WTC11 (cell line): ENCODE data around the gene CEP70. TPM values are rescaled to one million over a fixed set of nuclear protein-coding genes. Genes with fewer than 3 reads are reported as not detected.
A peak's percentile ranks its signal among the peaks of the same experiment; 100 is the strongest.

Experiments used
- ELF4 ChIP-seq: sonication (generic); formaldehyde crosslinking; IDR thresholded peaks from 2 replicates; pipeline ENCODE4 v1.8.1; 2022; ENCODE audit warnings: low read depth, mild to moderate bottlenecking, moderate library complexity, missing genetic modification reagents
- EMX1 ChIP-seq: fragments of 250-450 bp; sonication (Bioruptor Pico); IDR thresholded peaks from 2 replicates; pipeline ENCODE4 v1.8.0; 2021; ENCODE audit warnings: mild to moderate bottlenecking
- ESRRA ChIP-seq: sonication (generic); formaldehyde crosslinking; IDR thresholded peaks from 2 replicates; pipeline ENCODE4 v1.8.1; 2022; ENCODE audit warnings: mild to moderate bottlenecking, missing genetic modification reagents, borderline replicate concordance
- FOXJ3 ChIP-seq: sonication (generic); formaldehyde crosslinking; IDR thresholded peaks from 2 replicates; pipeline ENCODE4 v1.9.0; 2021; ENCODE audit warnings: missing genetic modification reagents, mild to moderate bottlenecking, borderline replicate concordance
- FOXP1 ChIP-seq: sonication (generic); formaldehyde crosslinking; IDR thresholded peaks from 2 replicates; pipeline ENCODE4 v1.8.0; 2022; ENCODE audit warnings: missing genetic modification reagents, mild to moderate bottlenecking, moderate library complexity, borderline replicate concordance
- GABPB1 ChIP-seq: sonication (generic); formaldehyde crosslinking; IDR thresholded peaks from 2 replicates; pipeline ENCODE4 v1.8.1; 2023; ENCODE audit warnings: mild to moderate bottlenecking, missing genetic modification reagents
- JAZF1 ChIP-seq: fragments of 250-450 bp; sonication (Bioruptor Pico); IDR thresholded peaks from 2 replicates; pipeline ENCODE4 v1.9.0; 2021; ENCODE audit warnings: moderate library complexity, mild to moderate bottlenecking, inconsistent platforms
- NFATC4 ChIP-seq: fragments of 250-450 bp; sonication (Bioruptor Pico); IDR thresholded peaks from 2 replicates; pipeline ENCODE4 v1.9.0; 2021; ENCODE audit warnings: mild to moderate bottlenecking
- OVOL2 ChIP-seq: fragments of 250-450 bp; sonication (Bioruptor Pico); IDR thresholded peaks from 2 replicates; pipeline ENCODE4 v1.9.0; 2021; ENCODE audit warnings: mild to moderate bottlenecking, borderline replicate concordance
- TEAD4 ChIP-seq: sonication (generic); formaldehyde crosslinking; IDR thresholded peaks from 2 replicates; pipeline ENCODE4 v1.8.0; 2022; ENCODE audit warnings: mild to moderate bottlenecking, missing genetic modification reagents
- TP53 ChIP-seq: sonication (generic); formaldehyde crosslinking; IDR thresholded peaks from 2 replicates; pipeline ENCODE4 v1.8.1; 2023; ENCODE audit warnings: mild to moderate bottlenecking, missing genetic modification reagents
- total RNA-seq: library from RNA; stranded (reverse); gene quantifications from 3 replicates; pipeline ENCODE4 v1.2.3, GENCODE V29; 2021
- TF ChIP-seq, protein P1 (sequence below): fragments of 200-600 bp; IDR thresholded peaks from 2 replicates; pipeline ENCODE4 v1.8.0; 2022; ENCODE audit warnings: antibody characterized with exemption
- TF ChIP-seq, protein P2 (sequence below): fragments of 250-450 bp; sonication (Bioruptor Pico); IDR thresholded peaks from 2 replicates; pipeline ENCODE4 v1.9.0; 2021; ENCODE audit warnings: mild to moderate bottlenecking
- TF ChIP-seq, protein P3 (sequence below): sonication (generic); formaldehyde crosslinking; conservative IDR thresholded peaks from 2 replicates; pipeline ENCODE4 v1.8.1; 2022; ENCODE audit warnings: mild to moderate bottlenecking, missing genetic modification reagents
- TF ChIP-seq, protein P4 (sequence below): sonication (generic); formaldehyde crosslinking; IDR thresholded peaks from 2 replicates; pipeline ENCODE4 v1.8.0; 2023; ENCODE audit warnings: missing genetic modification reagents, mild to moderate bottlenecking, borderline replicate concordance
- TF ChIP-seq, protein P5 (sequence below): sonication (generic); formaldehyde crosslinking; IDR thresholded peaks from 2 replicates; pipeline ENCODE4 v1.8.1; 2023; ENCODE audit warnings: mild to moderate bottlenecking, missing genetic modification reagents, moderate library complexity
- TF ChIP-seq, protein P6 (sequence below): sonication (generic); formaldehyde crosslinking; IDR thresholded peaks from 2 replicates; pipeline ENCODE4 v1.8.1; 2022; ENCODE audit warnings: mild to moderate bottlenecking, missing genetic modification reagents, moderate library complexity, borderline replicate concordance
- TF ChIP-seq, protein P7 (sequence below): sonication (generic); formaldehyde crosslinking; IDR thresholded peaks from 2 replicates; pipeline ENCODE4 v1.8.0; 2022; ENCODE audit warnings: mild to moderate bottlenecking, missing genetic modification reagents
- TF ChIP-seq, protein P8 (sequence below): sonication (generic); formaldehyde crosslinking; IDR thresholded peaks from 2 replicates; pipeline ENCODE4 v1.8.1; 2022; ENCODE audit warnings: low read depth, missing genetic modification reagents, borderline replicate concordance
- TF ChIP-seq, protein P9 (sequence below): sonication (generic); formaldehyde crosslinking; IDR thresholded peaks from 2 replicates; pipeline ENCODE4 v1.8.1; 2022; ENCODE audit warnings: missing genetic modification reagents, borderline replicate concordance
- TF ChIP-seq, protein P10 (sequence below): fragments of 250-450 bp; sonication (Bioruptor Pico); IDR thresholded peaks from 2 replicates; pipeline ENCODE4 v1.9.0; 2021; ENCODE audit warnings: mild to moderate bottlenecking

Gene CEP70
- total RNA-seq, 1 experiment from 2014 or later, result 27.2 TPM

DNA sequence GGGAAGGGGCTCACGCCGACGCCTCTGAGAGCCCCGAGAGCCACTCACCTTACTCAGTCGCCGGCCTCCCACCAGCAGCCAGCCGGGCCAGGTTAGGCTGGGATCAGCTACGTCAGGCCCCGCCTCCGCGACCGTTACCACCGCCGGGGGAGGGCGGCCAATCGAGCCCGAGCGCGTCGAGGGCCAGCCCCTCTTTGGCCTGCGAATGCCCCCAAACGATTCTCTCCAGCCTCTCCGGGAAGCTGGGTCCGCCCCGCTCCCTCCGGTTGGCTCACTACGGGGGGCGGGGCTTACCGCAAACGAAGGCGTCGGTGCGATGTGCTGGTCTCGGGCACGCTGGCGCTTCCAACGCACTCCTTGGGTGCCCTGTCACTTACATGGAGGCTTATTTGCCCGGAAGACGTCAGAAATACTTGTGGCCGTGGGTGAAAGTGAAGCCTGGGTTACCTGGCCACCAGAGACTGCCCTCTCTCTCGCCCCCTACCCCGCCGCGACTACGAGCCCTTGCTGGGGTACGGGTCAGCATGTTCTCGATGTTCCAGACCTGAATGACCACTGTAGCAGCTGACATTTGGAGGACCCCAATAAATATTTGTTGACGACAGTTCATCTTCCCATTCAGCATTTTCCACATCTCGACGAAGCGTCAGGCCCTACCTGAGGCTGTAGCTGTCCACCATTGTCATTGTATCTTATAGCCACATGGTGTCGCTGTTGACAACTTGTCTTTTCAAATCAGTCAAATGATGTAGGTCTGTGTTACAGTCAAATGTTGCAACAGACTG, at the start of gene CEP70 (continued):
- TF ChIP-seq FOXP1 (peak; percentile 94), JAZF1 (CRISPR knock-in tag) (no peak), EMX1 (CRISPR knock-in tag) (no peak), ELF4 (CRISPR knock-in tag) (peak; percentile 67; the same call in 1 of the 2 replicates), FOXJ3 (no peak), NFATC4 (CRISPR knock-in tag) (no peak), ESRRA (CRISPR knock-in tag) (peak; percentile 79; the same call in 1 of the 2 replicates), TP53 (no peak), OVOL2 (CRISPR knock-in tag) (no peak), GABPB1 (CRISPR knock-in tag) (peak; percentile 72), TEAD4 (no peak)
- TF ChIP-seq, protein P1, sequence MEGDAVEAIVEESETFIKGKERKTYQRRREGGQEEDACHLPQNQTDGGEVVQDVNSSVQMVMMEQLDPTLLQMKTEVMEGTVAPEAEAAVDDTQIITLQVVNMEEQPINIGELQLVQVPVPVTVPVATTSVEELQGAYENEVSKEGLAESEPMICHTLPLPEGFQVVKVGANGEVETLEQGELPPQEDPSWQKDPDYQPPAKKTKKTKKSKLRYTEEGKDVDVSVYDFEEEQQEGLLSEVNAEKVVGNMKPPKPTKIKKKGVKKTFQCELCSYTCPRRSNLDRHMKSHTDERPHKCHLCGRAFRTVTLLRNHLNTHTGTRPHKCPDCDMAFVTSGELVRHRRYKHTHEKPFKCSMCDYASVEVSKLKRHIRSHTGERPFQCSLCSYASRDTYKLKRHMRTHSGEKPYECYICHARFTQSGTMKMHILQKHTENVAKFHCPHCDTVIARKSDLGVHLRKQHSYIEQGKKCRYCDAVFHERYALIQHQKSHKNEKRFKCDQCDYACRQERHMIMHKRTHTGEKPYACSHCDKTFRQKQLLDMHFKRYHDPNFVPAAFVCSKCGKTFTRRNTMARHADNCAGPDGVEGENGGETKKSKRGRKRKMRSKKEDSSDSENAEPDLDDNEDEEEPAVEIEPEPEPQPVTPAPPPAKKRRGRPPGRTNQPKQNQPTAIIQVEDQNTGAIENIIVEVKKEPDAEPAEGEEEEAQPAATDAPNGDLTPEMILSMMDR, result peak; percentile 86
- TF ChIP-seq, protein P2, sequence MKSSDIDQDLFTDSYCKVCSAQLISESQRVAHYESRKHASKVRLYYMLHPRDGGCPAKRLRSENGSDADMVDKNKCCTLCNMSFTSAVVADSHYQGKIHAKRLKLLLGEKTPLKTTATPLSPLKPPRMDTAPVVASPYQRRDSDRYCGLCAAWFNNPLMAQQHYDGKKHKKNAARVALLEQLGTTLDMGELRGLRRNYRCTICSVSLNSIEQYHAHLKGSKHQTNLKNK, result no peak
- TF ChIP-seq, protein P3, sequence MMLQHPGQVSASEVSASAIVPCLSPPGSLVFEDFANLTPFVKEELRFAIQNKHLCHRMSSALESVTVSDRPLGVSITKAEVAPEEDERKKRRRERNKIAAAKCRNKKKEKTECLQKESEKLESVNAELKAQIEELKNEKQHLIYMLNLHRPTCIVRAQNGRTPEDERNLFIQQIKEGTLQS (CRISPR knock-in tag), result no peak
- TF ChIP-seq, protein P4, sequence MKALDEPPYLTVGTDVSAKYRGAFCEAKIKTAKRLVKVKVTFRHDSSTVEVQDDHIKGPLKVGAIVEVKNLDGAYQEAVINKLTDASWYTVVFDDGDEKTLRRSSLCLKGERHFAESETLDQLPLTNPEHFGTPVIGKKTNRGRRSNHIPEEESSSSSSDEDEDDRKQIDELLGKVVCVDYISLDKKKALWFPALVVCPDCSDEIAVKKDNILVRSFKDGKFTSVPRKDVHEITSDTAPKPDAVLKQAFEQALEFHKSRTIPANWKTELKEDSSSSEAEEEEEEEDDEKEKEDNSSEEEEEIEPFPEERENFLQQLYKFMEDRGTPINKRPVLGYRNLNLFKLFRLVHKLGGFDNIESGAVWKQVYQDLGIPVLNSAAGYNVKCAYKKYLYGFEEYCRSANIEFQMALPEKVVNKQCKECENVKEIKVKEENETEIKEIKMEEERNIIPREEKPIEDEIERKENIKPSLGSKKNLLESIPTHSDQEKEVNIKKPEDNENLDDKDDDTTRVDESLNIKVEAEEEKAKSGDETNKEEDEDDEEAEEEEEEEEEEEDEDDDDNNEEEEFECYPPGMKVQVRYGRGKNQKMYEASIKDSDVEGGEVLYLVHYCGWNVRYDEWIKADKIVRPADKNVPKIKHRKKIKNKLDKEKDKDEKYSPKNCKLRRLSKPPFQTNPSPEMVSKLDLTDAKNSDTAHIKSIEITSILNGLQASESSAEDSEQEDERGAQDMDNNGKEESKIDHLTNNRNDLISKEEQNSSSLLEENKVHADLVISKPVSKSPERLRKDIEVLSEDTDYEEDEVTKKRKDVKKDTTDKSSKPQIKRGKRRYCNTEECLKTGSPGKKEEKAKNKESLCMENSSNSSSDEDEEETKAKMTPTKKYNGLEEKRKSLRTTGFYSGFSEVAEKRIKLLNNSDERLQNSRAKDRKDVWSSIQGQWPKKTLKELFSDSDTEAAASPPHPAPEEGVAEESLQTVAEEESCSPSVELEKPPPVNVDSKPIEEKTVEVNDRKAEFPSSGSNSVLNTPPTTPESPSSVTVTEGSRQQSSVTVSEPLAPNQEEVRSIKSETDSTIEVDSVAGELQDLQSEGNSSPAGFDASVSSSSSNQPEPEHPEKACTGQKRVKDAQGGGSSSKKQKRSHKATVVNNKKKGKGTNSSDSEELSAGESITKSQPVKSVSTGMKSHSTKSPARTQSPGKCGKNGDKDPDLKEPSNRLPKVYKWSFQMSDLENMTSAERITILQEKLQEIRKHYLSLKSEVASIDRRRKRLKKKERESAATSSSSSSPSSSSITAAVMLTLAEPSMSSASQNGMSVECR (CRISPR knock-in tag), result no peak
- TF ChIP-seq, protein P5, sequence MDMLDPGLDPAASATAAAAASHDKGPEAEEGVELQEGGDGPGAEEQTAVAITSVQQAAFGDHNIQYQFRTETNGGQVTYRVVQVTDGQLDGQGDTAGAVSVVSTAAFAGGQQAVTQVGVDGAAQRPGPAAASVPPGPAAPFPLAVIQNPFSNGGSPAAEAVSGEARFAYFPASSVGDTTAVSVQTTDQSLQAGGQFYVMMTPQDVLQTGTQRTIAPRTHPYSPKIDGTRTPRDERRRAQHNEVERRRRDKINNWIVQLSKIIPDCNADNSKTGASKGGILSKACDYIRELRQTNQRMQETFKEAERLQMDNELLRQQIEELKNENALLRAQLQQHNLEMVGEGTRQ (CRISPR knock-in tag), result peak; percentile 19; the same call in 1 of the 2 replicates
- TF ChIP-seq, protein P6, sequence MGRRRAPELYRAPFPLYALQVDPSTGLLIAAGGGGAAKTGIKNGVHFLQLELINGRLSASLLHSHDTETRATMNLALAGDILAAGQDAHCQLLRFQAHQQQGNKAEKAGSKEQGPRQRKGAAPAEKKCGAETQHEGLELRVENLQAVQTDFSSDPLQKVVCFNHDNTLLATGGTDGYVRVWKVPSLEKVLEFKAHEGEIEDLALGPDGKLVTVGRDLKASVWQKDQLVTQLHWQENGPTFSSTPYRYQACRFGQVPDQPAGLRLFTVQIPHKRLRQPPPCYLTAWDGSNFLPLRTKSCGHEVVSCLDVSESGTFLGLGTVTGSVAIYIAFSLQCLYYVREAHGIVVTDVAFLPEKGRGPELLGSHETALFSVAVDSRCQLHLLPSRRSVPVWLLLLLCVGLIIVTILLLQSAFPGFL (CRISPR knock-in tag), result no peak
- TF ChIP-seq, protein P7, sequence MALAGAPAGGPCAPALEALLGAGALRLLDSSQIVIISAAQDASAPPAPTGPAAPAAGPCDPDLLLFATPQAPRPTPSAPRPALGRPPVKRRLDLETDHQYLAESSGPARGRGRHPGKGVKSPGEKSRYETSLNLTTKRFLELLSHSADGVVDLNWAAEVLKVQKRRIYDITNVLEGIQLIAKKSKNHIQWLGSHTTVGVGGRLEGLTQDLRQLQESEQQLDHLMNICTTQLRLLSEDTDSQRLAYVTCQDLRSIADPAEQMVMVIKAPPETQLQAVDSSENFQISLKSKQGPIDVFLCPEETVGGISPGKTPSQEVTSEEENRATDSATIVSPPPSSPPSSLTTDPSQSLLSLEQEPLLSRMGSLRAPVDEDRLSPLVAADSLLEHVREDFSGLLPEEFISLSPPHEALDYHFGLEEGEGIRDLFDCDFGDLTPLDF (CRISPR knock-in tag), result peak; percentile 44; the same call in 1 of the 2 replicates
- TF ChIP-seq, protein P8, sequence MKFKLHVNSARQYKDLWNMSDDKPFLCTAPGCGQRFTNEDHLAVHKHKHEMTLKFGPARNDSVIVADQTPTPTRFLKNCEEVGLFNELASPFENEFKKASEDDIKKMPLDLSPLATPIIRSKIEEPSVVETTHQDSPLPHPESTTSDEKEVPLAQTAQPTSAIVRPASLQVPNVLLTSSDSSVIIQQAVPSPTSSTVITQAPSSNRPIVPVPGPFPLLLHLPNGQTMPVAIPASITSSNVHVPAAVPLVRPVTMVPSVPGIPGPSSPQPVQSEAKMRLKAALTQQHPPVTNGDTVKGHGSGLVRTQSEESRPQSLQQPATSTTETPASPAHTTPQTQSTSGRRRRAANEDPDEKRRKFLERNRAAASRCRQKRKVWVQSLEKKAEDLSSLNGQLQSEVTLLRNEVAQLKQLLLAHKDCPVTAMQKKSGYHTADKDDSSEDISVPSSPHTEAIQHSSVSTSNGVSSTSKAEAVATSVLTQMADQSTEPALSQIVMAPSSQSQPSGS (CRISPR knock-in tag), result no peak
- TF ChIP-seq, protein P9, sequence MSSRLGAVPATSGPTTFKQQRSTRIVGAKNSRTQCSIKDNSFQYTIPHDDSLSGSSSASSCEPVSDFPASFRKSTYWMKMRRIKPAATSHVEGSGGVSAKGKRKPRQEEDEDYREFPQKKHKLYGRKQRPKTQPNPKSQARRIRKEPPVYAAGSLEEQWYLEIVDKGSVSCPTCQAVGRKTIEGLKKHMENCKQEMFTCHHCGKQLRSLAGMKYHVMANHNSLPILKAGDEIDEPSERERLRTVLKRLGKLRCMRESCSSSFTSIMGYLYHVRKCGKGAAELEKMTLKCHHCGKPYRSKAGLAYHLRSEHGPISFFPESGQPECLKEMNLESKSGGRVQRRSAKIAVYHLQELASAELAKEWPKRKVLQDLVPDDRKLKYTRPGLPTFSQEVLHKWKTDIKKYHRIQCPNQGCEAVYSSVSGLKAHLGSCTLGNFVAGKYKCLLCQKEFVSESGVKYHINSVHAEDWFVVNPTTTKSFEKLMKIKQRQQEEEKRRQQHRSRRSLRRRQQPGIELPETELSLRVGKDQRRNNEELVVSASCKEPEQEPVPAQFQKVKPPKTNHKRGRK (CRISPR knock-in tag), result no peak
- TF ChIP-seq, protein P10, sequence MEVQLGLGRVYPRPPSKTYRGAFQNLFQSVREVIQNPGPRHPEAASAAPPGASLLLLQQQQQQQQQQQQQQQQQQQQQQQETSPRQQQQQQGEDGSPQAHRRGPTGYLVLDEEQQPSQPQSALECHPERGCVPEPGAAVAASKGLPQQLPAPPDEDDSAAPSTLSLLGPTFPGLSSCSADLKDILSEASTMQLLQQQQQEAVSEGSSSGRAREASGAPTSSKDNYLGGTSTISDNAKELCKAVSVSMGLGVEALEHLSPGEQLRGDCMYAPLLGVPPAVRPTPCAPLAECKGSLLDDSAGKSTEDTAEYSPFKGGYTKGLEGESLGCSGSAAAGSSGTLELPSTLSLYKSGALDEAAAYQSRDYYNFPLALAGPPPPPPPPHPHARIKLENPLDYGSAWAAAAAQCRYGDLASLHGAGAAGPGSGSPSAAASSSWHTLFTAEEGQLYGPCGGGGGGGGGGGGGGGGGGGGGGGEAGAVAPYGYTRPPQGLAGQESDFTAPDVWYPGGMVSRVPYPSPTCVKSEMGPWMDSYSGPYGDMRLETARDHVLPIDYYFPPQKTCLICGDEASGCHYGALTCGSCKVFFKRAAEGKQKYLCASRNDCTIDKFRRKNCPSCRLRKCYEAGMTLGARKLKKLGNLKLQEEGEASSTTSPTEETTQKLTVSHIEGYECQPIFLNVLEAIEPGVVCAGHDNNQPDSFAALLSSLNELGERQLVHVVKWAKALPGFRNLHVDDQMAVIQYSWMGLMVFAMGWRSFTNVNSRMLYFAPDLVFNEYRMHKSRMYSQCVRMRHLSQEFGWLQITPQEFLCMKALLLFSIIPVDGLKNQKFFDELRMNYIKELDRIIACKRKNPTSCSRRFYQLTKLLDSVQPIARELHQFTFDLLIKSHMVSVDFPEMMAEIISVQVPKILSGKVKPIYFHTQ (CRISPR knock-in tag), result no peak
